HS-5 (cell line): Measurements from ENCODE around the gene AOC3.
"Not testable (repeated sequence)": the region's sequence is repeated elsewhere in the genome, so short reads cannot be mapped to it uniquely, and the experiment has no call there.

Source experiments
- DNase-seq: peaks from one replicate; pipeline ENCODE4 v3.0.0-alpha.2; 2012; ENCODE audit warnings: low read depth

Gene AOC3

GRCh38 chr17:42894283-42895184 is 43.5 kb downstream of the AOC3 start:
- DNase-seq = no peak

- peak; percentile 34 for DNase-seq
Measured at GRCh38 chr17:42895185-42895555, 44.2 kb downstream of the AOC3 start.

- no peak for DNase-seq
Measured at GRCh38 chr17:42898147-42898811, 47.3 kb downstream of the AOC3 start.

- DNase-seq = not testable (repeated sequence)
Measured at GRCh38 chr17:42899981-42900380, 49.0 kb downstream of the AOC3 start.

- DNase-seq = no peak
Measured at GRCh38 chr17:42900460-42901331, 49.7 kb downstream of the AOC3 start, which contains the start of gene G6PC1. Gene G6PC1 (plus strand): TSS chr17:42900799. CDS start chr17:42900877, 78 bp downstream.

- DNase-seq = no peak
Measured at GRCh38 chr17:42901535-42902229, 50.7 kb downstream of the AOC3 start.

- DNase-seq = no peak
Measured at GRCh38 chr17:42904110-42904469, 53.1 kb downstream of the AOC3 start.

GRCh38 chr17:42906772-42907446 is 55.9 kb downstream of the AOC3 start:
- DNase-seq = no peak
